Peyer's patch (tissue), 4 donors: ENCODE measurements around the gene PAK3.

Experiments used
- CTCF ChIP-seq, 6 experiments: fragments of 450-650 bp in 4 of 6; fragments of 200-600 bp in 2 of 6; sonication (generic) in 1 of 6; IDR thresholded peaks; one replicate each; pipeline ENCODE4 v1.5.1; 2017 to 2019; ENCODE audit warnings: antibody characterized with exemption in 6 of 6, mild to moderate bottlenecking in 3 of 6, moderate library complexity in 1 of 6
- POLR2A ChIP-seq, 2 donors: fragments of 450-650 bp; IDR thresholded peaks; one replicate each; pipeline ENCODE4 v1.5.1; 2017; ENCODE audit warnings: antibody characterized with exemption in 2 of 2, mild to moderate bottlenecking in 2 of 2, moderate library complexity in 2 of 2

GRCh38 chrX:111257733-111258132 is 161.7 kb downstream of the PAK3 start:
- TF ChIP-seq CTCF (IDR thresholded peaks at IDR 0.05) (no peak), POLR2A (IDR thresholded peaks at IDR 0.05) (no peak)
